Large intestine (tissue), 1 donor: ENCODE results near the gene LGALS4. TPM values are rescaled to one million over a fixed set of nuclear protein-coding genes. Genes with fewer than 3 reads are reported as not detected.

Source experiments
- polyA plus RNA-seq: library from polyadenylated mRNA; unstranded; fragments of 120-200 nt; gene quantifications from one replicate; pipeline ENCODE4 v1.2.1, GENCODE V29; 2013

The LGALS4 gene
- polyA plus RNA-seq, 1 donor, result 680 TPM

Other genes starting within 250 kb of the LGALS4 start
- 3.7 TPM for gene MAP4K1, start 195.0 kb downstream of the LGALS4 start, polyA plus RNA-seq
- 290 TPM for gene EIF3K, start 193.8 kb downstream of the LGALS4 start, polyA plus RNA-seq
- gene ACTN4, start 165.3 kb downstream of the LGALS4 start, polyA plus RNA-seq, result 747 TPM
- gene CAPN12, start 68.5 kb downstream of the LGALS4 start, polyA plus RNA-seq, result 45.0 TPM
- gene LGALS7, start 39.4 kb downstream of the LGALS4 start, polyA plus RNA-seq, result 5.6 TPM
- 3.6 TPM for gene LGALS7B, start 23.7 kb downstream of the LGALS4 start, polyA plus RNA-seq
- gene ECH1, start 18.8 kb upstream of the LGALS4 start, polyA plus RNA-seq, result 289 TPM
- 271 TPM for gene HNRNPL, start 37.0 kb upstream of the LGALS4 start, polyA plus RNA-seq
- 31.8 TPM for gene RINL, start 65.3 kb upstream of the LGALS4 start, polyA plus RNA-seq
- 60.9 TPM for gene SIRT2, start 86.7 kb upstream of the LGALS4 start, polyA plus RNA-seq
- 15.0 TPM for gene NFKBIB, start 87.0 kb upstream of the LGALS4 start, polyA plus RNA-seq
- gene CCER2, start 99.2 kb upstream of the LGALS4 start, polyA plus RNA-seq, result 1.0 TPM
- gene SARS2, start 117.8 kb upstream of the LGALS4 start, polyA plus RNA-seq, result 34.9 TPM
- gene MRPS12, start 118.0 kb upstream of the LGALS4 start, polyA plus RNA-seq, result 23.5 TPM
- gene FBXO17, start 162.8 kb upstream of the LGALS4 start, polyA plus RNA-seq, result 88.6 TPM
- gene FBXO27, start 219.6 kb upstream of the LGALS4 start, polyA plus RNA-seq, result 13.5 TPM